ENCODE data around the gene MIPEP. TPM values are rescaled to one million over a fixed set of nuclear protein-coding genes. Genes with fewer than 3 reads are reported as not detected.

MIPEP gene
- total RNA-seq, 1 donor from 2014 or later, result 13.0 TPM

GRCh38 chr13:23915308-23915707, 26.1 kb upstream of the MIPEP start:
- no peaks in the 10 kb centered on the region for H3K27me3 ChIP-seq (ENCODE audit: insufficient read depth, low read length)
- H2AFZ ChIP-seq (ENCODE audit: low read depth, low read length), result no peak overlapping the region
- peaks cover 4% of the 10 kb centered on the region for H3K4me1 ChIP-seq (ENCODE audit: insufficient read depth, low read length)
- H3K36me3 ChIP-seq (ENCODE audit: insufficient read depth, low read length), result no peaks in the 10 kb centered on the region
- Mint-ChIP-seq H3K9me3 (ENCODE audit: unreplicated experiment) (peaks cover 4% of the 10 kb centered on the region), H3K27me3 (ENCODE audit: low read depth, unreplicated experiment) (no peaks in the 10 kb centered on the region), H3K27ac (ENCODE audit: unreplicated experiment) (no peak overlapping the region), H3K4me3 (ENCODE audit: unreplicated experiment) (no peak overlapping the region), H3K4me1 (ENCODE audit: low read depth, unreplicated experiment) (no peaks in the 10 kb centered on the region), H3K36me3 (ENCODE audit: low read depth, unreplicated experiment) (no peaks in the 10 kb centered on the region)
- H3K79me2 ChIP-seq (ENCODE audit: insufficient read depth, low read length), result no peaks in the 10 kb centered on the region
- H3K4me2 ChIP-seq (ENCODE audit: low read length), result no peak overlapping the region
- no peak overlapping the region for H3K4me3 ChIP-seq (ENCODE audit: insufficient read depth, low read depth, low read length)
- no peaks in the 10 kb centered on the region for H4K20me1 ChIP-seq (ENCODE audit: insufficient read depth, low read length)
- no peak for TF ChIP-seq EZH2 (IDR thresholded peaks at IDR 0.05; ENCODE audit: insufficient read depth, low read length)
- TF ChIP-seq CTCF (IDR thresholded peaks at IDR 0.05; ENCODE audit: insufficient read depth, low read depth, low read length), result no peak
- H3K27ac ChIP-seq (ENCODE audit: low read depth, low read length), result no peak overlapping the region
- FAIRE-seq (no peak), DNase-seq (ENCODE audit: low read depth) (no peak)
- no peak overlapping the region for H3K9ac ChIP-seq (ENCODE audit: low read length)
- H3K9me3 ChIP-seq (ENCODE audit: insufficient read depth, low read depth, low read length), result no peaks in the 10 kb centered on the region

- FAIRE-seq (no peak), DNase-seq (ENCODE audit: low read depth) (no peak)
- no peaks in the 10 kb centered on the region for H3K27me3 Mint-ChIP-seq (ENCODE audit: low read depth, unreplicated experiment)
- Histone ChIP-seq H3K9me3 (ENCODE audit: insufficient read depth, low read depth, low read length) (no peaks in the 10 kb centered on the region), H3K4me3 (ENCODE audit: insufficient read depth, low read depth, low read length) (no peak overlapping the region), H3K4me1 (ENCODE audit: insufficient read depth, low read length) (no peaks in the 10 kb centered on the region), H3K36me3 (ENCODE audit: insufficient read depth, low read length) (no peaks in the 10 kb centered on the region), H4K20me1 (ENCODE audit: insufficient read depth, low read length) (no peaks in the 10 kb centered on the region), H3K4me2 (ENCODE audit: low read length) (no peak overlapping the region), H3K9ac (ENCODE audit: low read length) (no peak overlapping the region), H3K27ac (ENCODE audit: low read depth, low read length) (no peak overlapping the region), H3K79me2 (ENCODE audit: insufficient read depth, low read length) (no peaks in the 10 kb centered on the region), H3K27me3 (ENCODE audit: insufficient read depth, low read length) (no peaks in the 10 kb centered on the region), H2AFZ (ENCODE audit: low read depth, low read length) (no peak overlapping the region)
- no peak for TF ChIP-seq EZH2 (IDR thresholded peaks at IDR 0.05; ENCODE audit: insufficient read depth, low read length)
- no peak for TF ChIP-seq CTCF (IDR thresholded peaks at IDR 0.05; ENCODE audit: insufficient read depth, low read depth, low read length)
- no peaks in the 10 kb centered on the region for H3K4me1 Mint-ChIP-seq (ENCODE audit: low read depth, unreplicated experiment)
- no peak overlapping the region for H3K27ac Mint-ChIP-seq (ENCODE audit: unreplicated experiment)
- H3K9me3 Mint-ChIP-seq (ENCODE audit: unreplicated experiment), result no peaks in the 10 kb centered on the region
- no peak overlapping the region for H3K4me3 Mint-ChIP-seq (ENCODE audit: unreplicated experiment)
- no peaks in the 10 kb centered on the region for H3K36me3 Mint-ChIP-seq (ENCODE audit: low read depth, unreplicated experiment)
Measured at GRCh38 chr13:23912469-23912868, 23.3 kb upstream of the MIPEP start.

GRCh38 chr13:23909606-23910005, 20.4 kb upstream of the MIPEP start:
- H3K4me1 ChIP-seq (ENCODE audit: insufficient read depth, low read length), result peaks cover 7% of the 10 kb centered on the region
- no peak overlapping the region for H3K4me3 Mint-ChIP-seq (ENCODE audit: unreplicated experiment)
- H3K27me3 Mint-ChIP-seq (ENCODE audit: low read depth, unreplicated experiment), result peaks cover under 1% of the 10 kb centered on the region
- no peak overlapping the region for H3K4me3 ChIP-seq (ENCODE audit: insufficient read depth, low read depth, low read length)
- H3K4me2 ChIP-seq (ENCODE audit: low read length), result no peak overlapping the region
- no peaks in the 10 kb centered on the region for H3K27me3 ChIP-seq (ENCODE audit: insufficient read depth, low read length)
- no peak for FAIRE-seq
- no peak overlapping the region for H3K27ac ChIP-seq (ENCODE audit: low read depth, low read length)
- peaks cover under 1% of the 10 kb centered on the region for H3K4me1 Mint-ChIP-seq (ENCODE audit: low read depth, unreplicated experiment)
- H3K79me2 ChIP-seq (ENCODE audit: insufficient read depth, low read length), result no peaks in the 10 kb centered on the region
- H3K36me3 ChIP-seq (ENCODE audit: insufficient read depth, low read length), result no peaks in the 10 kb centered on the region
- H3K27ac Mint-ChIP-seq (ENCODE audit: unreplicated experiment), result no peak overlapping the region
- no peak for TF ChIP-seq CTCF (IDR thresholded peaks at IDR 0.05; ENCODE audit: insufficient read depth, low read depth, low read length)
- TF ChIP-seq EZH2 (IDR thresholded peaks at IDR 0.05; ENCODE audit: insufficient read depth, low read length), result no peak
- H4K20me1 ChIP-seq (ENCODE audit: insufficient read depth, low read length), result no peaks in the 10 kb centered on the region
- H3K9me3 ChIP-seq (ENCODE audit: insufficient read depth, low read depth, low read length), result no peaks in the 10 kb centered on the region
- DNase-seq (ENCODE audit: low read depth), result no peak
- no peaks in the 10 kb centered on the region for H3K36me3 Mint-ChIP-seq (ENCODE audit: low read depth, unreplicated experiment)
- no peaks in the 10 kb centered on the region for H3K9me3 Mint-ChIP-seq (ENCODE audit: unreplicated experiment)
- H2AFZ ChIP-seq (ENCODE audit: low read depth, low read length), result no peak overlapping the region
- no peak overlapping the region for H3K9ac ChIP-seq (ENCODE audit: low read length)
